SK-N-SH (cell line): ENCODE results near the gene PRKAG1. TPM values are rescaled to one million over a fixed set of nuclear protein-coding genes. Genes with fewer than 3 reads are reported as not detected.

Experiments used
- CTCF ChIA-PET: fragments of 300-600, 350-600 bp; formaldehyde crosslinking; extraction: SDS; loops from one replicate; lab custom pipeline; 2021; lab: Yijun Ruan, JAX
- POLR2A ChIA-PET: fragments of 350-600 bp; sonication (Branson Sonifier 250); formaldehyde crosslinking; extraction: SDS; loops from one replicate; lab custom pipeline; 2020; ENCODE audit warnings: antibody characterized with exemption, inconsistent platforms; lab: Yijun Ruan, JAX
- DNase-seq: peaks from one replicate; pipeline ENCODE4 v3.0.0; 2012
- H2AFZ ChIP-seq: fragments of 200-600 bp; sonication (generic); 2 replicates; pipeline ENCODE4 v1.8.1; 2016; ENCODE audit warnings: antibody characterized with exemption, mild to moderate bottlenecking, low read depth
- H3F3A ChIP-seq: fragments of 200-600 bp; sonication (generic); replicated peaks from 2 replicates; pipeline ENCODE3; 2016; ENCODE audit warnings: antibody characterized with exemption, mild to moderate bottlenecking; ENCODE audit not compliant: insufficient read depth
- H3K27ac ChIP-seq, 2 experiments: fragments of 200-500 bp in 1 of 2; fragments of 200-600 bp in 1 of 2; sonication (Bioruptor generic) in 1 of 2; sonication (generic), shearing (Covaris generic) in 1 of 2; 2 replicates each; pipeline versions ENCODE4 v1.5.1 to v1.6.1; 2014 to 2016; ENCODE audit warnings: low read depth in 2 of 2, inconsistent platforms in 1 of 2, low read length in 1 of 2, mild to moderate bottlenecking in 1 of 2, mixed read lengths in 1 of 2
- H3K27me3 ChIP-seq: fragments of 200-600 bp; sonication (generic), shearing (Covaris generic); 2 replicates; pipeline ENCODE4 v1.6.1; 2016; ENCODE audit warnings: mixed run types; ENCODE audit not compliant: insufficient read depth
- H3K36me3 ChIP-seq, 2 experiments: fragments of 200-500 bp in 1 of 2; fragments of 200-600 bp in 1 of 2; sonication (Bioruptor generic) in 1 of 2; sonication (generic) in 1 of 2; replicated peaks in 1 of 2; 2 replicates each; pipeline versions ENCODE3 to v1.5.1; 2014 to 2016; ENCODE audit warnings: low read length in 1 of 2, mild to moderate bottlenecking in 1 of 2; ENCODE audit not compliant: insufficient read depth in 2 of 2, control insufficient read depth in 1 of 2
- H3K4me1 ChIP-seq, 2 experiments: fragments of 200-500 bp in 1 of 2; fragments of 200-600 bp in 1 of 2; sonication (Bioruptor generic) in 1 of 2; sonication (generic), shearing (Covaris generic) in 1 of 2; 2 replicates each; pipeline versions ENCODE4 v1.5.1 to v1.6.1; 2014 to 2016; ENCODE audit warnings: low read depth in 1 of 2, low read length in 1 of 2, mixed run types in 1 of 2; ENCODE audit not compliant: insufficient read depth in 2 of 2, control insufficient read depth in 1 of 2
- H3K4me2 ChIP-seq: fragments of 200-600 bp; sonication (generic), shearing (Covaris generic); 2 replicates; pipeline ENCODE4 v1.6.1; 2017; ENCODE audit warnings: mixed run types
- H3K4me3 ChIP-seq, 2 experiments: fragments of 200-500 bp in 1 of 2; fragments of 200-600 bp in 1 of 2; sonication (Bioruptor generic) in 1 of 2; sonication (generic), shearing (Covaris generic) in 1 of 2; 2 replicates each; pipeline versions ENCODE4 v1.5.1 to v1.8.1; 2014 to 2016; ENCODE audit warnings: low read depth in 2 of 2, inconsistent platforms in 1 of 2, low read length in 1 of 2, mild to moderate bottlenecking in 1 of 2, mixed read lengths in 1 of 2, moderate library complexity in 1 of 2
- H3K79me2 ChIP-seq: fragments of 200-600 bp; sonication (generic); 2 replicates; pipeline ENCODE4 v1.8.1; 2017; ENCODE audit warnings: mild to moderate bottlenecking; ENCODE audit not compliant: insufficient read depth
- H3K9ac ChIP-seq: fragments of 200-600 bp; sonication (generic); 2 replicates; pipeline ENCODE4 v1.6.1; 2017; ENCODE audit warnings: mixed run types
- H3K9me2 ChIP-seq: fragments of 200-600 bp; sonication (generic); 2 replicates; pipeline ENCODE4 v1.6.1; 2017; ENCODE audit warnings: mixed run types
- H3K9me3 ChIP-seq: fragments of 200-600 bp; sonication (generic); 2 replicates; pipeline ENCODE4 v1.6.1; 2017; ENCODE audit warnings: mixed run types, mild to moderate bottlenecking, moderate library complexity
- H4K20me1 ChIP-seq: fragments of 200-600 bp; sonication (generic); 2 replicates; pipeline ENCODE4 v1.6.1; 2017; ENCODE audit warnings: mild to moderate bottlenecking, mixed run types; ENCODE audit not compliant: insufficient read depth
- CHD2 ChIP-seq: fragments of 150-350 bp; IDR thresholded peaks from 2 replicates; pipeline ENCODE4 v1.6.1; 2018; ENCODE audit warnings: low read length; ENCODE audit not compliant: partially characterized antibody
- CTCF ChIP-seq: fragments of 200-600 bp; sonication (generic); IDR thresholded peaks from 2 replicates; pipeline ENCODE4 v1.6.1; 2017; ENCODE audit warnings: antibody characterized with exemption, mild to moderate bottlenecking, moderate library complexity
- ELF1 ChIP-seq: IDR thresholded peaks from 2 replicates; pipeline ENCODE4 v1.4.0; 2012
- EP300 ChIP-seq, 2 experiments: IDR thresholded peaks; 2 replicates each; pipeline versions ENCODE4 v1.4.0 to v1.6.1; 2012; ENCODE audit warnings: borderline replicate concordance in 1 of 2, low read depth in 1 of 2, low read length in 1 of 2
- EZH2phosphoT487 ChIP-seq: fragments of 200-600 bp; sonication (generic); IDR thresholded peaks from 2 replicates; pipeline ENCODE4 v1.6.1; 2017; ENCODE audit warnings: low read depth, mixed run types, mild to moderate bottlenecking, antibody characterized with exemption, moderate library complexity, borderline replicate concordance
- FOSL2 ChIP-seq: IDR thresholded peaks from 2 replicates; pipeline ENCODE4 v1.4.0; 2012; ENCODE audit warnings: low read depth, mild to moderate bottlenecking, moderate library complexity, borderline replicate concordance
- FOXJ3 ChIP-seq: sonication (generic); formaldehyde crosslinking; IDR thresholded peaks from 2 replicates; pipeline ENCODE4 v1.5.1; 2020; ENCODE audit warnings: mild to moderate bottlenecking, missing genetic modification reagents
- FOXM1 ChIP-seq: IDR thresholded peaks from 2 replicates; pipeline ENCODE4 v1.4.0; 2012; ENCODE audit warnings: low read depth, mild to moderate bottlenecking
- GABPA ChIP-seq: IDR thresholded peaks from 2 replicates; pipeline ENCODE4 v1.4.0; 2012; ENCODE audit warnings: low read depth, mild to moderate bottlenecking
- GATA2 ChIP-seq: sonication (generic); formaldehyde crosslinking; IDR thresholded peaks from 2 replicates; pipeline ENCODE4 v1.5.0; 2020; ENCODE audit warnings: mild to moderate bottlenecking, missing genetic modification reagents
- MEF2A ChIP-seq: IDR thresholded peaks from 2 replicates; pipeline ENCODE4 v1.4.0; 2012; ENCODE audit warnings: low read depth, borderline replicate concordance
- NFIC ChIP-seq: IDR thresholded peaks from 2 replicates; pipeline ENCODE4 v1.4.0; 2012; ENCODE audit warnings: borderline replicate concordance
- POLR2AphosphoS5 ChIP-seq: IDR thresholded peaks from 2 replicates; pipeline ENCODE4 v1.6.1; 2012; ENCODE audit warnings: low read depth, low read length
- RAD21 ChIP-seq: IDR thresholded peaks from 2 replicates; pipeline ENCODE4 v1.6.1; 2012; ENCODE audit warnings: mild to moderate bottlenecking, low read length
- RCOR1 ChIP-seq: fragments of 150-350 bp; IDR thresholded peaks from 2 replicates; pipeline ENCODE4 v1.6.1; 2017; ENCODE audit warnings: antibody characterized with exemption, low read length
- RFX5 ChIP-seq: IDR thresholded peaks from 2 replicates; pipeline ENCODE4 v1.6.1; 2012; ENCODE audit warnings: mild to moderate bottlenecking, improper control_type of control experiment, low read length
- RXRA ChIP-seq: IDR thresholded peaks from 2 replicates; pipeline ENCODE4 v1.4.0; 2012; ENCODE audit warnings: low read depth, mild to moderate bottlenecking, borderline replicate concordance
- SIN3A ChIP-seq: IDR thresholded peaks from 2 replicates; pipeline ENCODE4 v1.6.1; 2012; ENCODE audit warnings: low read depth, mild to moderate bottlenecking, low read length, moderate library complexity, borderline replicate concordance
- SMC3 ChIP-seq: IDR thresholded peaks from 2 replicates; pipeline ENCODE4 v1.6.1; 2012; ENCODE audit warnings: low read depth, low read length, improper control_type of control experiment
- TAF1 ChIP-seq: IDR thresholded peaks from 2 replicates; pipeline ENCODE4 v1.6.1; 2012; ENCODE audit warnings: low read depth, mild to moderate bottlenecking, low read length, moderate library complexity, borderline replicate concordance
- TCF12 ChIP-seq: IDR thresholded peaks from 2 replicates; pipeline ENCODE4 v1.4.0; 2012
- TEAD4 ChIP-seq: IDR thresholded peaks from 2 replicates; pipeline ENCODE4 v1.4.0; 2012; ENCODE audit warnings: mild to moderate bottlenecking, borderline replicate concordance; ENCODE audit not compliant: insufficient read depth
- YY1 ChIP-seq: IDR thresholded peaks from 2 replicates; pipeline ENCODE4 v1.4.0; 2012; ENCODE audit warnings: low read depth, mild to moderate bottlenecking
- WGBS: methylation state at CpG from one replicate; pipeline ENCODE4 v1.1.6; 2017; ENCODE audit warnings: low lambda C conversion rate; 5-methylcytosine and 5-hydroxymethylcytosine counted together
- polyA plus RNA-seq, 3 experiments: library from polyadenylated mRNA; depleted of rRNA; stranded (reverse); fragments of >200 nt; gene quantifications; 2 replicates each; pipeline ENCODE4 v1.2.3, GENCODE V29; 2012
- TF ChIP-seq, protein P1 (sequence below): IDR thresholded peaks from 2 replicates; pipeline ENCODE4 v1.4.0; 2012; ENCODE audit warnings: low read depth
- TF ChIP-seq, protein P2 (sequence below): fragments of 150-350 bp; IDR thresholded peaks from 2 replicates; pipeline ENCODE4 v1.6.1; 2017; ENCODE audit warnings: antibody characterized with exemption, low read length, low read depth, borderline replicate concordance
- TF ChIP-seq, protein P3 (sequence below): IDR thresholded peaks from 2 replicates; pipeline ENCODE4 v1.6.1; 2012; ENCODE audit warnings: mild to moderate bottlenecking, low read depth, low read length, moderate library complexity

The PRKAG1 gene
- 75.1 and 113 TPM in 2 replicates for polyA plus RNA-seq (2012; rRNA removed)
- polyA plus RNA-seq (2012; cell fraction: cytosol; rRNA removed), result 90.8 and 99.1 TPM in 2 replicates
- 50.3 and 85.4 TPM in 2 replicates for polyA plus RNA-seq (2012; cell fraction: nucleus; rRNA removed)

GRCh38 chr12:49018261-49019119 lies at the start of gene PRKAG1:
Gene PRKAG1 (minus strand): TSS chr12:49018776. CDS start chr12:49018740, 36 bp downstream.
- H4K20me1 ChIP-seq, result no peaks in the 10 kb centered on the region; the same call in 1 of the 2 replicates
- peaks cover 39% of the 10 kb centered on the region for H3K79me2 ChIP-seq
- WGBS, result 2% methylated on average over 44 of the region's 59 CpGs
- H3K4me2 ChIP-seq, result peak within 1 kb of the TSS; percentile 84
- no peaks in the 10 kb centered on the region for H3K27me3 ChIP-seq
- H3F3A ChIP-seq, result peaks cover 21% of the 10 kb centered on the region
- H3K27ac ChIP-seq, result peak within 1 kb of the TSS; percentile 90 to 98
- peak within 1 kb of the TSS; percentile 91 for H3K9ac ChIP-seq
- H3K4me1 ChIP-seq, result peaks cover 0 to 14% of the 10 kb centered on the region in 2 experiments; a peak in 2 of 4 replicates
- peak; percentile 98 for DNase-seq
- ChIA-PET POLR2A (interaction anchor here (0.7 to 1.6 kb wide), 7 partner anchors 12 to 61 kb away, joined by 3 to 5 read pairs (median 3); partner anchors contain the start of gene ARF3), CTCF (interaction anchor here (0.8 to 11.3 kb wide), 11 partner anchors 10 to 114 kb away, joined by 3 to 136 read pairs (median 5); partner anchors contain the start of genes DDN and WNT1)
- peak within 1 kb of the TSS; percentile 79 to 93 for H3K4me3 ChIP-seq
- no peaks in the 10 kb centered on the region for H3K9me2 ChIP-seq
- H3K36me3 ChIP-seq, result peaks cover 12 to 20% of the 10 kb centered on the region in 2 experiments
- peak within 1 kb of the TSS; percentile 65 for H2AFZ ChIP-seq
- no peaks in the 10 kb centered on the region for H3K9me3 ChIP-seq
- TF ChIP-seq YY1, result peak; percentile 82; the same call in 1 of the 2 replicates
- TF ChIP-seq POLR2AphosphoS5, result peak; percentile 91
- TF ChIP-seq, protein P1, sequence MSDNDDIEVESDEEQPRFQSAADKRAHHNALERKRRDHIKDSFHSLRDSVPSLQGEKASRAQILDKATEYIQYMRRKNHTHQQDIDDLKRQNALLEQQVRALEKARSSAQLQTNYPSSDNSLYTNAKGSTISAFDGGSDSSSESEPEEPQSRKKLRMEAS, result peak; percentile 93
- no peak for TF ChIP-seq RXRA
- TF ChIP-seq EP300 (IDR thresholded peaks at IDR 0.05; ENCODE audit: borderline replicate concordance in 1 of 2, low read depth in 1 of 2, low read length in 1 of 2), result peak in 1 of 2 experiments; percentile 19; a peak in 1 of 4 replicates
- TF ChIP-seq GABPA, result peak; percentile 95
- no peak; the same call in 1 of the 2 replicates for TF ChIP-seq NFIC
- TF ChIP-seq RCOR1, result no peak
- no peak for TF ChIP-seq RAD21
- peak; percentile 88 for TF ChIP-seq SIN3A
- TF ChIP-seq CHD2, result peak; percentile 83
- TF ChIP-seq, protein P2, sequence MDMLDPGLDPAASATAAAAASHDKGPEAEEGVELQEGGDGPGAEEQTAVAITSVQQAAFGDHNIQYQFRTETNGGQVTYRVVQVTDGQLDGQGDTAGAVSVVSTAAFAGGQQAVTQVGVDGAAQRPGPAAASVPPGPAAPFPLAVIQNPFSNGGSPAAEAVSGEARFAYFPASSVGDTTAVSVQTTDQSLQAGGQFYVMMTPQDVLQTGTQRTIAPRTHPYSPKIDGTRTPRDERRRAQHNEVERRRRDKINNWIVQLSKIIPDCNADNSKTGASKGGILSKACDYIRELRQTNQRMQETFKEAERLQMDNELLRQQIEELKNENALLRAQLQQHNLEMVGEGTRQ, result no peak
- no peak for TF ChIP-seq FOXM1
- TF ChIP-seq MEF2A, result no peak; the same call in 1 of the 2 replicates
- TF ChIP-seq CTCF, result peak; percentile 57
- no peak for TF ChIP-seq EZH2phosphoT487
- no peak for TF ChIP-seq TEAD4
- no peak for TF ChIP-seq FOXJ3 (CRISPR knock-in tag)
- peak; percentile 82 for TF ChIP-seq ELF1
- peak; percentile 97 for TF ChIP-seq TAF1
- TF ChIP-seq TCF12, result peak; percentile 5; the same call in 1 of the 2 replicates
- no peak for TF ChIP-seq SMC3
- TF ChIP-seq, protein P3, sequence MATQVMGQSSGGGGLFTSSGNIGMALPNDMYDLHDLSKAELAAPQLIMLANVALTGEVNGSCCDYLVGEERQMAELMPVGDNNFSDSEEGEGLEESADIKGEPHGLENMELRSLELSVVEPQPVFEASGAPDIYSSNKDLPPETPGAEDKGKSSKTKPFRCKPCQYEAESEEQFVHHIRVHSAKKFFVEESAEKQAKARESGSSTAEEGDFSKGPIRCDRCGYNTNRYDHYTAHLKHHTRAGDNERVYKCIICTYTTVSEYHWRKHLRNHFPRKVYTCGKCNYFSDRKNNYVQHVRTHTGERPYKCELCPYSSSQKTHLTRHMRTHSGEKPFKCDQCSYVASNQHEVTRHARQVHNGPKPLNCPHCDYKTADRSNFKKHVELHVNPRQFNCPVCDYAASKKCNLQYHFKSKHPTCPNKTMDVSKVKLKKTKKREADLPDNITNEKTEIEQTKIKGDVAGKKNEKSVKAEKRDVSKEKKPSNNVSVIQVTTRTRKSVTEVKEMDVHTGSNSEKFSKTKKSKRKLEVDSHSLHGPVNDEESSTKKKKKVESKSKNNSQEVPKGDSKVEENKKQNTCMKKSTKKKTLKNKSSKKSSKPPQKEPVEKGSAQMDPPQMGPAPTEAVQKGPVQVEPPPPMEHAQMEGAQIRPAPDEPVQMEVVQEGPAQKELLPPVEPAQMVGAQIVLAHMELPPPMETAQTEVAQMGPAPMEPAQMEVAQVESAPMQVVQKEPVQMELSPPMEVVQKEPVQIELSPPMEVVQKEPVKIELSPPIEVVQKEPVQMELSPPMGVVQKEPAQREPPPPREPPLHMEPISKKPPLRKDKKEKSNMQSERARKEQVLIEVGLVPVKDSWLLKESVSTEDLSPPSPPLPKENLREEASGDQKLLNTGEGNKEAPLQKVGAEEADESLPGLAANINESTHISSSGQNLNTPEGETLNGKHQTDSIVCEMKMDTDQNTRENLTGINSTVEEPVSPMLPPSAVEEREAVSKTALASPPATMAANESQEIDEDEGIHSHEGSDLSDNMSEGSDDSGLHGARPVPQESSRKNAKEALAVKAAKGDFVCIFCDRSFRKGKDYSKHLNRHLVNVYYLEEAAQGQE, result peak; percentile 64
- no peak for TF ChIP-seq RFX5
- no peak for TF ChIP-seq GATA2
- TF ChIP-seq FOSL2, result no peak
